GM19239 (cell line): Measurements from ENCODE around the gene SEMA3E.
"Not testable (repeated sequence)": the region's sequence is repeated elsewhere in the genome, so short reads cannot be mapped to it uniquely, and the experiment has no call there.

Source experiments
- DNase-seq: peaks from one replicate; pipeline ENCODE4 v3.0.0; 2011; ENCODE audit warnings: low spot score; ENCODE audit not compliant: insufficient read length
- FAIRE-seq: peaks from 2 replicates; lab custom pipeline; 2011; peaks lifted over from hg19 to GRCh38; lab: Jason Lieb, UNC

The SEMA3E gene

DNA sequence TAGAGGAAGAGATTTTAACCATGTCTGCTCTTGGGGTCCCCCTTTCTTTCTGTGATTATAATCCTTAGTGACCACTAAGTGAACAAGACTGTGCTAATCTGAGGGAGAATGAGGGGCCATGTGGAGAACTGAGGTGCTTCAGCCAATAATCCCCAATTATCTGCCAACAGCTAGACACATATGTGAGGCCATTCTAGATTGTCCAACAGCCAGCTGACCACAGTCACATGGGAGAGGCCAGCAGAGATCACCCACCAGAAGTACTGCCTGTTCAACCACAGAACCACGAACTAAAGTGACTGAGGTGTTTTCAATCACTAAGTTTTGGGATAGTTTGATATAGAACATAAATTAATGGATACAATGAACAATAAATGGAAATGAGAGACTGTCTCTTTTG, 74.3 kb downstream of the SEMA3E start:
- DNase-seq (no peak), FAIRE-seq (no peak)

DNA sequence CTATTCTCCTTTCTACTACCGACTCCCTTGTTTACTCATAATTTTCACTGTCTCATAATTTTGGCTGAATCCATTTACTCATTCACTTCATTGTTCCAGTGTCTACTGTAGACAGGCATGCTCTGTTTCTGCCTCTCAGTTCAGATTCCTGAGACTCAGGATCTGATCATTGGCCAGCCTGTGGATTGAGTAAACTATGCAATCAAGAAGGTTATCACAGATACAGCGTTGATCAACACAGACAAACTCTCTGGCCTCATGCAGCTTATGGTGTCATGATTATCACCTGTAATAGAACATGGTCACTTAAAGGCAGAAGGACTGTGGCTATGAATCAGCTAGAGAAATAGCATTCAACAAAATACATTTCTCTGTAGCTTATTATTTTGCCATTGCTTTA, 86.0 kb downstream of the SEMA3E start:
- DNase-seq (no peak), FAIRE-seq (no peak)

DNA sequence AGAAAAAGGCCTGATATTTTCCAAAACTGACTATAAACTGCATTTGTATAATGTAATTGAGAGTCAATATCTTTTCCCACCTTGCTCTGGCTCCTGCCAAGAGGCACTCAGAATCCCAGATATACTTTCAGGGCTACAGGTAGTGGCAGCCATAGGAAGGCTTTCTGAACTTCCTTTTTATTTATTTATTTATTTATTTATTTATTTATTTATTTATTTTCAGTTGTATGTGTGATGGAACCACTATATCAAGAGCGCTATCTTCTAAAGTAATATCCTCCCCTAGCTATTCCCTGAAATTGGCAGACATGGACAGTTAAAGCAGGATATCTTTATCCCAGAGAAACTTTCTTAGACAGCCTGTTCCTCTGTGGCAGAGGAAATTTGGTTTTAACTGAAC, 86.7 kb downstream of the SEMA3E start:
- no peak for DNase-seq
- FAIRE-seq: no peak

DNA sequence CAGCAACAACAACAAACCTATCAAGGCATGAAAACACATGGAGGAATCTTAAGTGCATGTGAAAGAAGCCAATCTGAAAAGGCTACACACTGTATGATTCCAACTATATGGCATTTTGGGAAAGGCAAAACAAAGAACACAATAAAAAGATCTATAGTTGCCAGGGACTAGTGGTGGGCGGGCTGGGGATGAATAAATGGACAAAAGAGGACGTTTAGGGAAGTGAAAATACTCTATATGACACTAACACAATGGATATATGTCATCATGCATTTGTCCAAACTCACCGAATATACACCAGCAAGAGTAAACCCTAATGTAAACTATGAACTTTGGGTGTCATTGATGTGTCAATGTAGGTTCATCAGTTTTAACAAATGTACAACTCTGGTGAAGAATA, 89.1 kb downstream of the SEMA3E start:
- FAIRE-seq (no peak), DNase-seq (no peak)

DNA sequence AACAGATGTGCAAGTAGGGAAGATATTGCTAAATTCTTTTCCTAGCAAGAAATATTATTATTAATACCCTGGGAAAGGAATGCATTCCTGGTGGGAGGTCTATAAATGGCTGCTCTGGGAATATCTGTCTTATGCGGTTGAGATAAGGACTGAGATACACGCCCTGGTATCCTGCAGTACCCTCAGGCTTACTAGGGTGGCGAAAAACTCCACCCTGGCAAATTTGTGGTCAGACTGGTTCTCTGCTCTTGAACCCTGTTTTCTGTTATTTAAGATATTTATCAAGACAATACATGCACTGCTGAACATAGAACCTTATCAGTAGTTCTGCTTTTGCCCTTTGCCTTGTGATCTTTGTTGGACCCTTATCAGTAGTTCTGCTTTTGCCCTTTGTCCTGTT, 96.4 kb downstream of the SEMA3E start:
- FAIRE-seq, DNase-seq: not testable (repeated sequence)

DNA sequence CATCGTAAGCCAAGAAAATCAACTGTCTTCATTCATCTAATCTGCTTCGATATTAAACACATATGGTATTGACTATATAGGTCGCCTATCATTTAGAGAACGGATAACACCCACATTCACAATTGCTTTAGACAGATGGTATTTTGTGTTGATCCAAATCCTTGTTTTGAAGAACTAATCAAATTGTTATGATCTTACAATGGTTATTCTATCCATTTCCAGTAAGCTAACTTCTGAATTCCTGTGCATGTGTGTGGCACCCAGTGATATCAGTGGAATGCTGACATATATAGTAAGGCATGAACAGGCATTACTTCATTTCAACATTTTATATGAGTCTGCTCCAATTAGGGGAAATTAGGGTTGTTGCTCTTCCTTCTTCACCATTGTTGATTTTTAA, 98.8 kb downstream of the SEMA3E start:
- FAIRE-seq: no peak
- no peak for DNase-seq

DNA sequence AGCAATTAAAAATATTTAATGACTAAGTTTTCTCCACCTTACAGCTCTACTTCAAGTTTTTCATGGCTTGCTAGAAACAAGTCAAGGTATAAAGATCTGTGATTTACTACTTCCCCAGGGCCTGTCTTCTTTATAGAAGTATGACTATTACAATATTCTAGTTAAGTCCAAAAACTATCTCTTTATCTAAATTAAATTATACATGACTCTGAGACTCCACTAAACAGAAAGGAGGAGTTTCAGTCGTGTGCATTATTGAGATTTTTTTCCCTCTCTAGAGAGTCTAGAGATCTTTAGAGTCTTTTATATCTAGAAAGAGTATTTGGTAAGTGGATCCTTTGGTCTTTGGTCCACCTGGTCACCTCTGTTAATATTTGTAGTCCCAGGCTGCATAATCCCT, 100.7 kb downstream of the SEMA3E start:
- FAIRE-seq: no peak
- no peak for DNase-seq

DNA sequence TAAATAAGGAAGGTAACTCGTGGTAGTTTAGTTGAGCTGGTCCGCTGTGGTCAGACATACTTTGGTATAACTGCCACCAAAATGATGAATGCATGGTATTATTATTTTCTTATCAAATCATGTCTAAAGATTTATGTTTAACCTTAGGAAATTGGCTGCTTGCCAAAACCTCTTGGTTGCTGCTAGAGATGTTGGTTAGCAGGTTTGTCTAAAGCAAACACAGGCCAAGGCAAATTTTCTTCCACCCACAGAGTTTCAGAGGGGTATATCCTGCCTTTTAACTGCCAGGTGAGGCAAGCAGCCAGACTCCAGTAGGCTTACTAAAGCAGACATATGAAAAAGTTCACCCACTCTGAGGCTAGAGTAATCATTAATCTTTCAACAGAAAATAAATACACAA, 101.4 kb downstream of the SEMA3E start:
- FAIRE-seq (no peak), DNase-seq (peak; percentile 1)

DNA sequence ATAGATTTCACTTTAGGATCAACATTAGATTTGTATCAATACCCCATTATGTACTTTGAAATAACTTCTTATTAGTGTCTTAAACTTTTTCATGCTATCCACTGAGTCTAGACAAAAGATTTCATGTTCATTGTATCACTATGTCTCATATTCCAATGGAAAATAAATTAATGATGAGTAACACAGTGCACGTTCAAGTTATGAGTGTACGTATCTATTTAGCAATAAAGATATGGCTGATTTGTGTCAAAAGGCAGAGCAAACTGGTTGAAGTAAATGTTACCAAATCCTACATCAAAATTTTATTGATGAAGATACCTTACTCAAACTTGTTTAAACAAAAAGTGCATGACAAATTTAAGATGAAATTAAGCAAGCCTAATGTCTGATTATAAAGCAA, 102.4 kb downstream of the SEMA3E start:
- FAIRE-seq: no peak
- DNase-seq: no peak

DNA sequence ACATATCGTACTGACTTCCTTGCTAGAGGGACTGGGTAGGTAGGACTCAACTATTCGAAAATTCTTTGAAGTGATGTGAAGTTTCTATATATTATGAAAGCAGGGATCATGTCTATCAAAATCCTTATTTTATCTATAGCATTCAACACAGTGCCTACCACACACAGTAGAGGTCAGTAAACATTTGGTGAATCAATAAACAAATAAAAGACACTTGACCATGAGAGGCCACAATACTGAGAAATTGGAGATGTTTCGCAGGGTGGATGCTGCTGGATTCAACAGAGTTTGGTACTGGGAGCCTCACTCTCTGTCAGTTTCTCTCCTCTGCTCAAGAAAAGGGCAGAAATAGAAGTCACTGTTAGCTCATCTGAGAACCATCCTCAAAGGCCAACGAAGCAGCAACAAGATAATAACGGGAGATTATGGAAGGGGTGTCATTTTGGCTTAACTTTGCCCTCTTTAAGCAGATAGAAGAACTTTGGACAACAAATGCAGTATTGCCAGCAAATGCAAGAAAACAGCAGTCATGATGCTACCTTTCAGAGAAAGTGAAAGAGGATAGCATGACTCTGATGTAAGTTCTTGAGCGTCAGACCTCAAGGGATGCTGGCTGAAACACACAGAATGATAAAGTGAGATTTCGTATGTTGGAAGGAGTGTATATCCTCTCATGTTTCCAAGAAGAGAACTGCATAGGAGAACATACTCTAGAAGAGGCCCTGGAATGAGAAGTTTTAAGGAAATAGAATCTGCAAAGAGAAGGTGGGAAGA, 107.6 kb downstream of the SEMA3E start:
- FAIRE-seq (no peak), DNase-seq (no peak)

DNA sequence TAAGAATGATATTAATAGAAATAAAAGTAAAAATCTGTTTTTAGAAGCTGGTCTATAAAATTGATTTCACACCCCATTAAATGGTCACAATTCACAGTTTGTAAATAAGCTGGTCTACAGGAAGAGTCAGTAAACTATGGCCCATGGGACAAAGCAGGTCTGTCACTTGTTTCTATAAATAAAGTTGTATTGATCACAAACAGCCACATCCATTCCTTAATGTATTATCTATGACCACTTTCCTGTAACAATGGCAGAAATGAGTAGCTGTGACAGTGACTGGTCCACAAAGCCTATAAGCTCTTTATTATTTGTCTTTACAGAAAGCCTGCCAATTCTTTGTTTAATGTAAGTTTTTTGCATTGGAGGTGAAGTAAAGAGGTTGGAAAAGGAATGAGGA, 114.5 kb downstream of the SEMA3E start:
- DNase-seq (no peak), FAIRE-seq (no peak)

DNA sequence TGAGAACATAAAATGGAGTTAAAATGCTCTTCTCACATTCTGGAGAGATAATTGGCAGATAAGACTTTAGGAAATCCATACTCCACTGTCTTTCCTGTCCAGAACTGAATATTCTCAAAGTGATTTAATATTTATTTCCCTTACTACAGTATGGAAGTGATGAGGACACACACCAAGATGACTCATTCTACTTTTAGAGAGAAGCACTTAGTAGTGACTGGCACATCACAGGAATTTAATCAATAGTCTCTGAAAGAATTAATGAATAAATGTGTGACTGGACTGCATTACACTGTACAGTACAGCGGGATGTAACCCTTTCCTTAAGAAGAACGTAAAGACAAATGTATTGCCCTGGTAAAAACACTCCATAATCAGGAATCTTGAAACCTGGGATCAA, 116.7 kb downstream of the SEMA3E start:
- FAIRE-seq: no peak
- DNase-seq: no peak

DNA sequence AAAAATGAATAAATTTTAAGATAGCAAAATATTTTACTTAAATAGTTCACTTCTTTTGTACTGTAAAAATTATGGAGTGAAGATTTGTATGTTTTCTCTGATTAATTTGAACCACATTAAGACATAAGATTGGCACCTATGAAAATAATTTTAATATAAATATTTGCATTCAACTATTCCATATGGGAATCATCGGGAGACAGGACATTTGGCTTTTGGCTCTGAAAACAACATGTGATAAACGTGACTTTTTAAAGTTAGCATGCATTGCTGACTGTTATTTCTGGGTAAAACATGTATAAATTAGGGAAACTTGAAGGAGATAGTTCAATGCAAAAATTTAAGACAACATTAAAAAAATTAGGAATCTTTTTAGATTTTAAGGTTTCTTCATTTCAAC, 117.2 kb downstream of the SEMA3E start:
- no peak for DNase-seq

DNA sequence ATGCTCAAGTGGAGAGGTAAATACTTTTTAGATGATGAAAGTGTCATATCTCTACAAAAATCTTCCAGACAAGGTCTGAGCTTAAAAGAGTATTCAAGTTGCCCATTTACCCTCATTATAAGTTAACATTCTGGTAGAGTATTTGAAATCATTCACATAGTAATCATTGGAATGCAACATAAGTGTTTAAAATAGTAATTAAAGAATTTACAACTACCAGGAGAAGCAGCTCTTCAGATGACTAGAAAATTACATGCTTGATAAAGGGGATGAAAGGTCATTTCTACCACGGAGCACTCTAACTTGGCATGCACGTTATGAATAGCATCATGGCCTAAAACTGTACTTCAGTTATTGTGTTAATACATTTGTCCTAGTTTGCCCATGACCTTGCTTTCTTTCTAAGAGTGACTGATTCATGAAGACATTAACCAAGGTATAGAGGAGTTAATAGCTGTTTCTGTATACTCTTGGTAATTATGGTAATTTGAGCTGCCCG, 120.0 kb downstream of the SEMA3E start:
- DNase-seq (no peak), FAIRE-seq (no peak)

More for the DNA sequence above, 117.2 kb downstream of the SEMA3E start:
- no peak for FAIRE-seq

DNA sequence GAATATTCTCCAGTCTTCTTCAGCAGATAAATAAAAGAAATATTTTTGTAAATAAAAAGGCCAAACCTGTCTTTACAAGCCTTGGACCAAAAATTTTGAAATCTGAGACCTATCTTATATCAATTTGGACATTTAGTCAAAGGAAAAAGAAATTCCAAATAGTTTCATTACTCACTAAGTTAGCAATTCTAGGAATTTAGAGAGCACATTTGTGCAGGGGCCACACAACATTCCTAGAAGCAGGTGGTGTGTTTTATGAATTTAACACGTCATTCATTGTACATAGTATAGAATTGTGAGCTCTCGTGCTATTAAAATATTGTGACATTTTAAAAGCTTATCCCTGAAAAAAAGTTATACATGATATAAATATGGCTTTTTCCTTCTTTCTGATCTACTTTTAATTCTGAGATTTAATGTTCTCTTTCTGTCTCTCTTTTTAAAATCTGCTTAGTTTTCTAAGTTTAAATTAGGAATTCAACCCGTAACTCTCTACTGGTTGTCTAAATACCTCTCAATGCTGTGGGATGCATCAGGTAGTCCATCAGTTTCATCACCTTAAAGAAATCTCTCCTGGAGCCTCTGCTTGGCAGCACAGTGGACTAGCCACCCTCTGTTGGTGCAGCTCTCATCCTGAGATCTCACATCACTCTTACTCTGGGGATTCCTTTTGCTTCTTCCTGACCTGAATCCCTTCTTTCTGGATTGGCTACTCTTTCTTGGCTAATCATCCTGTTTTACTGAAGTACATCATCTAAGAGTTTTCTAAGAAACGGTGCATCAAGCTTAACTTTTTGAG, 124.5 kb downstream of the SEMA3E start:
- no peak for DNase-seq
- no peak for FAIRE-seq

DNA sequence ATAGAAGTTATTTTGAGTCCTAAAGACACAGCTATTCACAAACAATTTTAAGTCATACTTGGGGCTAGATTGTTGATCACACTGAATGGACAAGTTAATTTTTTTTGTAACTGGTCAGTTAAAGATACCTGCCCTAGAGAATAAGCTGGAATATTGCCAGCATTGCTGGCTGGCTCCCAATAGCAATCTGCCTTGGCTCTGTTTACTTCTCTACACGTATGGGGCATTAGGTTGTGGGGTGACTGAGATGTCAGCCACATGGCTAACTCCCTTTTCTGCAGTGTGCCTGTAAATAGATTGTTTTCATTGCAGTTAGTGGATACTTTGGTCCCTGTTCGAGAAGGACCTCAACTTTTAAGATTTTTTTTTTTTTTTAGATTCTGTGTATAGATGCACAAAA, 128.2 kb downstream of the SEMA3E start:
- FAIRE-seq: no peak

DNA sequence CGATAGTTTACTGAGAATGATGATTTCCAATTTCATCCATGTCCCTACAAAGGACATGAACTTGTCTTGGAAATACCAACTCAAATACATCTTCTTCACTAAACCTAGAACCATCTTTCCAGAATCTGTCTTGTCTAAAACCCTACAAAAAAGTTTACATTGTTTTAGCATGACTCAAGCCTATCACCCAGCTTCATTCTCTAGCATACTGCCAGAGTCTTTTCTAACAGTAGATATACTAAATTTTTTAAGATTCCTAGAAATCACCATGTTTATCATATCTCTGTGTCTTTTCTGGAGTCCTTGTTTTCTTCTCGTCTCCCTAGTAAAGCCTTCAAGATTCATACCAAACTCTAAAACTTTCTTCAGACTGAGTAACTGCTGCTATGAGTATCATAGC, 129.7 kb downstream of the SEMA3E start:
- DNase-seq: no peak
- no peak for FAIRE-seq

More for the DNA sequence above, 128.2 kb downstream of the SEMA3E start:
- no peak for DNase-seq

DNA sequence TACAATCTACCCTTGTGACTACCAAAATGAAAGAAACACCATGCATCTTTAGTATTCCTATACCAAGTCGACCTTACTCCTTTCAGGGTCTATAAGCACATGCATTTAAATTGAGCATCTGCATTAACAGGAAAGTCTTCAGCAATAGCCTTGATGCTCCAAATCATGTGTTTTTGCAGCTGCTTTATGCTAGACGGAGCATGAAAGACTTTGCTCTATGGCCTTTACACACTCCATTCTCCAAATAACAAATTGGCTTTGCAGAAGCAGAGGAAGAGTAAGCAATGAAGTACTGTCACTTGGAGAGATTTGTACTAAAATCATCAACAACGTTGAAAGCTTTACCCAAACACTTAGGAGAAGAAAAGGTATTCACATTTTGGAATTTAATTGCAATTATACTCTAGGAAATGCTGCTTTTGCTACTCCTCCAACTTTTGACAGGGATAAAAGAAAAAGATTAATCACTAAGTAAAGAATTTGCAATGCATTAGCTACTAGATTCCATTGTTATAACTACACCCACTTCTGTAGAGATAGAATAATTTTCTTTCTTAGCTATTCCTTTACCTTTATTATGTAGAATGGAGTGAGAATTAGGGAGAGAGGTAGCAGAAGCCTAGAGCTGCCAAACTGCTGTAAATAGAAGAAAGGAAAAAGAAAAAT, 131.8 kb downstream of the SEMA3E start:
- DNase-seq (no peak), FAIRE-seq (no peak)

DNA sequence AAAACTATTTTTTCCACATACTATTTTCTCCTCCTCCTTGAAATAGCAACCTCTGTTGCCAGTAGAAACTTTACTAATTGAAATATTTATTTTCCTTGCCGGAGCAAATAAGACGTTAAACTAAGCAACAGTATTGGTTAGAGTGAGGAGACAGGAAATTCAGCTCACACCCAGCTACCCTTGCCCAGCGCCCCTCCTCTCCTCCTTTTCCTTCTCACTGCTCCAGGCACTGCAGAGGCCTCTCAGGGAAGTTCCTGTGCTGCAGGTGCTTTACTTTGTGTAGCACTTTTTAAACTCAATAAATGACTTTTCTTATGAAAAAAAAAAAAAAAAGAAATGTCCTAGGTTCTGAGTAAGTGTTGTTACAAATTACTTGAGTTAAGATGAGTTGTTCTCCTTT, 134.0 kb downstream of the SEMA3E start:
- no peak for DNase-seq
- FAIRE-seq: no peak

DNA sequence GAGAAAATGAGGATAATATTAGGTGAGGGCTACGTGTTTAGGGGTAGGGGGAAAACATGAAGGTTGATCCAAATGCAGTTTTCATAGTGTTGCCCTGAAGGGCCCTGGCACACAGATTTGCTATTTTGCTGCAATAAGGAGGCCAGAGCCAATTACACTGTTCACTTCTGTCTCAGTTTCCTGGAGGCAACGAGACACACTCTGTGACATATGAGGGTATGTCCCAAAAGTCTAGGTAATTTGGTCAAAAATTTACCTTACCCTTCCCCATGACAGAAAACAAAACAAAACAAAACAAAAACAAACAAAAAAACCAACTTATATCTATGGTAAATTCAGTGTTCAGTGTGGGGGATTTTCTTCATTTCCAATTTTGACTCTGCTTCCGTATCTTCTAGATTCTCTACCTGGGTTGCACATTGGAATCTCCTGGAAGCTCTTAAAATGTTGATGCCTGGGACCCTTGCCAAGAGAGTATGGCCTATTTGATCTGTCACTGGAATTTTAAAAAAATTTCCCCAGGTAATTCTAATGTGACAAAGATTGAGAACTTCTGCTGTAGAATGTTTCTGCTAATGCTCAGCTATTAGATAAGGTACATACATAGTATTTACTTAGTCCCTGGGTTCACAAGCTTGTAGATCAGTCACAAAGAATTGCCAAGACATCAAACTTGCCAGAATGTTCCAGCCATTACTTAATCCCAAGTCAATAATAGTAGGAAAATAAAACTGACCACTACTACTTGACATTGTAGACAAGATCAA, 139.5 kb downstream of the SEMA3E start:
- FAIRE-seq (no peak), DNase-seq (no peak)
